HG03558 (cell line): ENCODE measurements around the gene OLIG1.

Source experiments
- ATAC-seq: cut with Tn5 transposase; IDR thresholded peaks from one replicate; pipeline ENCODE4 v1.9.1; 2021; ENCODE audit warnings: moderate number of reproducible peaks; ENCODE audit not compliant: unreplicated experiment; ENCODE audit errors: extremely low read depth

Gene OLIG1

GRCh38 chr21:33030633-33031032, 39.3 kb upstream of the OLIG1 start:
- no peak for ATAC-seq

- ATAC-seq, result no peak
Measured at GRCh38 chr21:33031152-33031911, 38.6 kb upstream of the OLIG1 start.

GRCh38 chr21:33032434-33033047, 37.4 kb upstream of the OLIG1 start:
- ATAC-seq, result no peak

- no peak for ATAC-seq
Measured at GRCh38 chr21:33033094-33033951, 36.6 kb upstream of the OLIG1 start.

GRCh38 chr21:33033961-33034413, 36.0 kb upstream of the OLIG1 start:
- ATAC-seq, result no peak

- ATAC-seq, result no peak
Measured at GRCh38 chr21:33035147-33035546, 34.8 kb upstream of the OLIG1 start.

- ATAC-seq, result no peak
Measured at GRCh38 chr21:33036430-33037162, 33.3 kb upstream of the OLIG1 start.

GRCh38 chr21:33037501-33037900, 32.4 kb upstream of the OLIG1 start:
- ATAC-seq, result no peak

GRCh38 chr21:33039536-33039935, 30.4 kb upstream of the OLIG1 start:
- no peak for ATAC-seq

GRCh38 chr21:33040215-33040614, 29.7 kb upstream of the OLIG1 start:
- no peak for ATAC-seq

- no peak for ATAC-seq
Measured at GRCh38 chr21:33041981-33042380, 28.0 kb upstream of the OLIG1 start.

GRCh38 chr21:33042812-33043211, 27.1 kb upstream of the OLIG1 start:
- ATAC-seq, result no peak

- ATAC-seq, result no peak
Measured at GRCh38 chr21:33046455-33046854, 23.5 kb upstream of the OLIG1 start.

- no peak for ATAC-seq
Measured at GRCh38 chr21:33047231-33047630, 22.7 kb upstream of the OLIG1 start.

GRCh38 chr21:33051925-33052324, 18.0 kb upstream of the OLIG1 start:
- no peak for ATAC-seq

- ATAC-seq, result no peak
Measured at GRCh38 chr21:33053951-33054350, 16.0 kb upstream of the OLIG1 start.

- ATAC-seq, result no peak
Measured at GRCh38 chr21:33055991-33056390, 13.9 kb upstream of the OLIG1 start.

GRCh38 chr21:33057385-33057940, 12.5 kb upstream of the OLIG1 start:
- no peak for ATAC-seq

- no peak for ATAC-seq
Measured at GRCh38 chr21:33058527-33058926, 11.4 kb upstream of the OLIG1 start.

GRCh38 chr21:33058957-33059356, 11.0 kb upstream of the OLIG1 start:
- ATAC-seq, result no peak
